Central memory CD8-positive, alpha-beta T cell (primary cell): ENCODE data around the gene TM4SF5.

Experiments
- ATAC-seq: fragments of 150-1000 bp; cut with Tn5 transposase; replicated peaks from 2 replicates; pipeline ENCODE4 v1.10.0; 2022; ENCODE audit warnings: mild to moderate bottlenecking, moderate FRiP score, moderate number of reproducible peaks; ENCODE audit not compliant: poor library complexity, severe bottlenecking; ENCODE audit errors: extremely low read depth
- DNase-seq, 2 donors: peaks; one replicate each; pipeline ENCODE4 v3.0.0; 2021; ENCODE audit warnings: low spot score in 2 of 2
- H3K27ac Mint-ChIP-seq: one replicate; pipeline ENCODE4 v1.8.0; 2022; ENCODE audit warnings: low read depth, mild to moderate bottlenecking, moderate library complexity, mixed read lengths
- H3K27me3 Mint-ChIP-seq: one replicate; pipeline ENCODE4 v1.8.0; 2022; ENCODE audit warnings: mixed read lengths
- H3K36me3 Mint-ChIP-seq: one replicate; pipeline ENCODE4 v1.8.0; 2022; ENCODE audit warnings: mild to moderate bottlenecking, moderate library complexity, mixed read lengths; ENCODE audit not compliant: insufficient read depth
- H3K4me1 Mint-ChIP-seq: one replicate; pipeline ENCODE4 v1.8.0; 2022; ENCODE audit warnings: mixed read lengths
- H3K4me3 Mint-ChIP-seq: one replicate; pipeline ENCODE4 v1.8.0; 2022; ENCODE audit warnings: mild to moderate bottlenecking, moderate library complexity, mixed read lengths
- H3K9me3 Mint-ChIP-seq: one replicate; pipeline ENCODE4 v1.8.0; 2022; ENCODE audit warnings: mixed read lengths

The TM4SF5 gene, protein sequence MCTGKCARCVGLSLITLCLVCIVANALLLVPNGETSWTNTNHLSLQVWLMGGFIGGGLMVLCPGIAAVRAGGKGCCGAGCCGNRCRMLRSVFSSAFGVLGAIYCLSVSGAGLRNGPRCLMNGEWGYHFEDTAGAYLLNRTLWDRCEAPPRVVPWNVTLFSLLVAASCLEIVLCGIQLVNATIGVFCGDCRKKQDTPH

DNA sequence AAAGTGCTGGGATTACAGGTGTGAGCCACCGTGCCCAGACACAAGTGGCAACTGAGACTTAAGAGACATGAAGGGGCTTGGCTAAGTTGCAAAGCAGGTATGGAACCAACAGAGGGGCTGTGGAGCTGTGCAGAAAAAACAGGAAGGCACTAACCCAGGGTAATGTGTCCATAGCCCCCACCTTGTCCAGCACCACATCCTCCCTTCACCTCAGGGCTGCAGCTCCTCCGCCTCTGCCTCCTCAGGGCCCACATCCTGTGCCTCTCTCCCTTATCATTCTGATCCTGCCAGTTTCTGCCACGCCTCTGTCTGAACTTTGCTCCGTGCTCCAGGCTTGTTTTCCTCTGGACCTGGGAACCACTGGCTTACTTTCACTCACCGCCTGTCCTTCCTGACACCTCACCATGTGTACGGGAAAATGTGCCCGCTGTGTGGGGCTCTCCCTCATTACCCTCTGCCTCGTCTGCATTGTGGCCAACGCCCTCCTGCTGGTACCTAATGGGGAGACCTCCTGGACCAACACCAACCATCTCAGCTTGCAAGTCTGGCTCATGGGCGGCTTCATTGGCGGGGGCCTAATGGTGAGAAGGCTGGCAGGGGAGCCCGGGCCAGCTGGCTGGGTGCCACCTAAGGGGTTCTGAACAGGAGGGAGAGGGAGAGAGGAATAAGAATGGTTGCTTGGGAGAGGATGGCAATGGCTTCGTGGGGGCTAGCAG is at the start of gene TM4SF5:
Gene TM4SF5, plus strand, starts transcription at position 368 of the 716 bp plus-strand sequence. Its CDS starts 37 bp downstream, at position 405.
- no peak within 1 kb of the TSS for H3K4me3 Mint-ChIP-seq
- ATAC-seq: no peak
- no peaks in the 10 kb centered on the region for H3K9me3 Mint-ChIP-seq
- H3K27ac Mint-ChIP-seq: no peak within 1 kb of the TSS
- no peaks in the 10 kb centered on the region for H3K36me3 Mint-ChIP-seq
- DNase-seq: no peak
- H3K27me3 Mint-ChIP-seq: peaks cover 14% of the 10 kb centered on the region
- peaks cover 7% of the 10 kb centered on the region for H3K4me1 Mint-ChIP-seq

DNA sequence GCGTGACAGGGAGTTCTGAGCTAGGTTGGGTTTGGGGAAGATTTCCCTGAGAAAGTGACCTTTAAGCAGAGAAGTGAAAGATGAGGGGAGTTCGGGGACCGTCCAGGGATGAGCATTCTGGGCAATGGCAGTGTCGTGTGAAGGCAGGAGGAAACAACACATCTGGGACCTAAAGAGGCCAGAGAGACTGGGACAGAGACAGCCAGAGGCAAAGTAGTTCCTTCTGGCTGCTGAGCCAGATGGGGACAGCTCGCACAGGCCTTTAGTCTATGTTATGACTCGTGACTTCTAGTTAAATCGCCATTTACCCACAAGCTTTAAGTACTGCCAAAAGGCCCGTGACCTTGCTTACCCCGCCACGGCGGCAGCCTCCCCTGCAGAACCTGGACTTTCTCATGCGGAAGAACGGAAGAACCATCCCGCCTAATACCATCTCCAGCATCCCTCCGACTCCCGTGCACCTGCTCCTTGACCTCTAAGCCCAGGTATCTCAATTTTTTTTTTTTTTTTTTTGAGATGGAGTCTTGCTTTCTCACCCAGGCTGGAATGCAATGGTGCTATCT is 48.9 kb upstream of the TM4SF5 start:
- Mint-ChIP-seq H3K9me3 (no peaks in the 10 kb centered on the region), H3K27me3 (no peaks in the 10 kb centered on the region), H3K36me3 (peaks cover 39% of the 10 kb centered on the region), H3K4me3 (no peak overlapping the region), H3K27ac (no peak overlapping the region), H3K4me1 (peaks cover 26% of the 10 kb centered on the region)
- ATAC-seq (no peak), DNase-seq (no peak)

DNA sequence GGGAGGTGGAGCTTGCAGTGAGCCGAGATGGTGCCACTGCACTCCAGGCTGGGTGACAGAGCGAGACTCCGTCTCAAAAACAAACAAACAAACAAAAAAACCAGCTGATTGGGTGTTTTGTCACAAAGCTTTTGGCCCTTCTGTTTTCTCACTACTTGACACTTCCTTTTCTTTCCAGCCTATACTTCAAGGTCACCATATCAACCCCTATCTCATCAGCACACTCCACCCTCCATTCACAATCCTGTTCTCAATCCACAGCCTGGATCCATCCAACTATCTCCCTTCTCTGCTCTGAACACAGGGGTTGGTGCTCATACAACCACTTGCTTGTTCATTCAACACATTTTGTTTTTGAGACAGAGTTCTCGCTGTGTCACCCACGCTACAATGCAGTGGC is 47.0 kb upstream of the TM4SF5 start:
- H3K4me1 Mint-ChIP-seq: peaks cover 21% of the 10 kb centered on the region
- H3K27ac Mint-ChIP-seq: no peak overlapping the region
- H3K4me3 Mint-ChIP-seq: no peak overlapping the region
- H3K36me3 Mint-ChIP-seq: peaks cover 21% of the 10 kb centered on the region
- no peaks in the 10 kb centered on the region for H3K27me3 Mint-ChIP-seq
- ATAC-seq (no peak), DNase-seq (no peak)
- H3K9me3 Mint-ChIP-seq: no peaks in the 10 kb centered on the region

DNA sequence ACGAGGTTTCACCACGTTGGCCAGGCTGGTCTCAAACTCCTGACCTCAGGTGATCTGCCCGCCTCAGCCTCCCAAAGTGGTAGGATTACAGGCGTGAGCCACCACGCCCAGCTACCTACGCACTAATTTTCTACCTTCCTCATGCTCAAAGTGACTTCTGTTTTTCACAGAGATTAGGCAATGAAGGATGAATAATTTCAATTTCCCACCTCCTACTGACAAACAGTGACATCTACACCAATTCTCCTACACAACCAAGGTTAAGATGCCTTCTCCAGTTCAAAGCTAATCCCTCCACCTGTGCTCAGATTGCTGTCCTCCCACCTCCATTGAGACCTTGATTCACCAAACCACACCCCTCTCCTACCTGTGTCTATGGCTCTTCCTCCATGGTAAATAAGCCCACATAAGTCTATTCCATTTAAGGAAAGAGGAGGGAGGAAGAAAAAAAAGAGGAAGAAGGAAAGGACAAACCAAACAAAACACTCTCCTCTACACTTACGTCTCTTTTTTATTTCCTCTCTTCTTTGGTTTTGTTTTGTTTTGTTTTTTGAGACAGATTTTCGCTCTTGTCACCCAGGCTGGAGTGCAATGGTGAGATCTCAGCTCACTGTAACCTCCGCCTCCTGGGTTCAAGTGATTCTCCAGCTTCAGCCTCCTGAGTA is 45.9 kb upstream of the TM4SF5 start:
- Mint-ChIP-seq H3K36me3 (peaks cover 15% of the 10 kb centered on the region), H3K9me3 (no peaks in the 10 kb centered on the region), H3K27ac (no peak overlapping the region), H3K4me3 (no peak overlapping the region), H3K4me1 (peaks cover 25% of the 10 kb centered on the region), H3K27me3 (no peaks in the 10 kb centered on the region)
- DNase-seq: no peak
- ATAC-seq: no peak

DNA sequence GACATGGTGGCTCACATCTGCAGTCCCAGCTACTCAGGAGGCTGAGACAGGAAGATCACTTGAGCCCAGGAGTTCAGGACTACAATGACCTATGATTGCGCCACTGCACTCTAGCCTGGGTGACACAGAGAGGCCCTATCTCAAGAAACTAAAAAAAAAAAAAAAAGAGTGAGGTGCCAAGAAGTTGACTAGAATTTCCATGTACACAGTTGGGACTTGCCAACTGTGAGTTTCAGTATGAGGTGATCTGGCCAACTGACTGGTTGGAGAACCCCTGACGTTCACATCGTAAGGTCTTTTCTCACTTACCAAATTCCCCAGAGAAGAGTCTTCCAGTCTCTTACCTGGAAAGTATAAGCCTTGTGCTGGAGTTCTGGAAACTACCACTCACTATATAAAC is 43.6 kb upstream of the TM4SF5 start:
- peaks cover 20% of the 10 kb centered on the region for H3K4me1 Mint-ChIP-seq
- no peaks in the 10 kb centered on the region for H3K9me3 Mint-ChIP-seq
- H3K27ac Mint-ChIP-seq: no peak overlapping the region
- peaks cover 10% of the 10 kb centered on the region for H3K36me3 Mint-ChIP-seq
- ATAC-seq (no peak), DNase-seq (no peak)
- no peak overlapping the region for H3K4me3 Mint-ChIP-seq
- H3K27me3 Mint-ChIP-seq: no peaks in the 10 kb centered on the region

DNA sequence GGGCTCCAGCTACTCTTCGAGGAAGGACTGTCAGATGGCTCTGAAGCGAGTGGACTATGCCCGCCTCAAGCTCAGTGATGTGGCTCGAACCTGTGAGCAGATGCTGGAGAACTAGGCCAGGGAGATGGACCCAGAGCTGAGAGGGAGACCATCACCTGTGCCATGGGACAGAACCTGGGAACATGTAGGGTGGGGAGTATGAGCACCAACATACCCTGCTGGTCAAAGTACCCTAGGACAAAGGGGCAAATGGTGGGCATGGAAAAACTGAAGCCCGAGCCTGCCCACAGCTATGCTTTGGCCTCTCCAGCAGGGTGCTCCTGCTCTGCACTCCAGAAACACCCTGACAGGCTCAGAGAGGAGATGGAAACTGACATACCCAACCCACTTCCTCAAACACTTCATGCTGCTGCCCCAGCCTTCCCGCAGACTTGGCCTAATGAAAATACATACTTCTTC is 38.6 kb upstream of the TM4SF5 start:
- ATAC-seq: no peak
- Mint-ChIP-seq H3K27ac (no peak overlapping the region), H3K9me3 (no peaks in the 10 kb centered on the region), H3K4me3 (peak overlapping the region; percentile 7), H3K4me1 (peaks cover 18% of the 10 kb centered on the region), H3K27me3 (no peaks in the 10 kb centered on the region), H3K36me3 (peaks cover 12% of the 10 kb centered on the region)
- DNase-seq: no peak

DNA sequence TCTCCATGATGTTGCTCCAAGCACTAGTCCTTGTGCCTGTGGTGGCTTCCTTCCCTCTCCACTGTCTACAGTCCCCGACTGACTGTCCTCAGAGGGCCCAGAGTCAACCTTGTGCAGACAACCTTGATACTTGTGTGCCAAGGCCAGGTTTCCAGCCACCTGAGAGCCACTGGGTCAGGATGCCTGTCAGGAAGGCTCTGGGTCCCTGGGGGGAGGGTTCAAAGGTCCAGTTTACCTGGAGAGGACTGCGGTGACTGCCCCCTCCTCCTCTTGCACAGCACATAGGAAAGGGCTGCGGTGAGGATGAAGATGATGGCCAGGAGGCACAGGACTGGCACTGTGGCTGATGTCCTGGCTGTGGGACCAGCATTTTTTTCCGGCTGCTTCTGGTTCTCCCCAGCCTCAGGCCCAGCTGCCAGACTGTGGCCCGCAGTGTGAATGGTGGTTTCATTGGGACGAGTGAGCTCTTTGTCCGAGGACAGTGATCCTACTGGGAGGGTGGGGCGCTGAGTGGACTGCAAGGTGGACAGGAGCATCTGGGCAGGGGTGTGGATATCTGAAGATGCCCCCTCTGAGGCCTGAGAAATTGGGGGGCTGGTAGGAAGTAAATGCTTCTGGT is 36.7 kb upstream of the TM4SF5 start:
- no peak overlapping the region for H3K4me3 Mint-ChIP-seq
- H3K27me3 Mint-ChIP-seq: peaks cover 2% of the 10 kb centered on the region
- no peaks in the 10 kb centered on the region for H3K9me3 Mint-ChIP-seq
- H3K27ac Mint-ChIP-seq: no peak overlapping the region
- H3K36me3 Mint-ChIP-seq: peaks cover 14% of the 10 kb centered on the region
- ATAC-seq (no peak), DNase-seq (no peak)
- H3K4me1 Mint-ChIP-seq: peaks cover 32% of the 10 kb centered on the region

DNA sequence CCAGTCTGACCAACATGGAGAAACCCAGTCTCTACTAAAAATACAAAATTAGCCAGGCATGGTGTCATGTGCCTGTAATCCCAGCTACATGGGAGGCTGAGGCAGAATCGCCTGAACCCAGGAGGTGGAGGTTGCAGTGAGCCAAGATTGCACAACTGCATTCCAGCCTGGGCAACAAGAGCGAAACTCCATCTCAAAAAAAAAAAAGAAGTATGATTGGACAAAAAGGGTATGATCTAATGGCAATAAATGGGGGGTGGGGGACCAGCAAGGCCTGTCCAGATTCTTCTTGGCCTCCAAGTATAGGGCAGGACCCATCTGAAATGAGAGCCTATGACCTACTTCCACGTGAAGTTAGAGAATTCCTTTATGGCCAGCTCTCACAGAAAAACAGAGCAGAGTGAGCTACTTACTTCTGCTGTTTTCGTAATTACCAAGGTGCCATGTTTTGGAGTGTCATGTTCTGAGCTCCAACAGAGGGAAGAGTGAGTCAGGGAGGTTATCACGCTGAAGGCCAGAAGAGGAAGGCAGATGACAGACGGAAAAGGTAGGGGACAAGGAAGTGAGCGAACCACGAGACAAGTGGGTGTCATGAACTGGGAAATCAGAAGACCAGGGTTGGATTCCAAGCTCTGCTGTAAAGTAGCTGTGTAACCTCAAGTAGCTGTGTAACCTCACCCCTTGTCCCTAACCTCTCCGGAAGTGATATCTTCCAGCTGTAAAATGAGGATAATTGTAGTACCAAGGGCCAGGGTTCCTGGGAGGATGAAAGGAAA is 35.6 kb upstream of the TM4SF5 start:
- Mint-ChIP-seq H3K9me3 (no peaks in the 10 kb centered on the region), H3K4me3 (no peak overlapping the region), H3K4me1 (peaks cover 30% of the 10 kb centered on the region), H3K27ac (peak overlapping the region; percentile 33), H3K27me3 (peaks cover 13% of the 10 kb centered on the region), H3K36me3 (peaks cover 12% of the 10 kb centered on the region)
- ATAC-seq (no peak), DNase-seq (no peak)

DNA sequence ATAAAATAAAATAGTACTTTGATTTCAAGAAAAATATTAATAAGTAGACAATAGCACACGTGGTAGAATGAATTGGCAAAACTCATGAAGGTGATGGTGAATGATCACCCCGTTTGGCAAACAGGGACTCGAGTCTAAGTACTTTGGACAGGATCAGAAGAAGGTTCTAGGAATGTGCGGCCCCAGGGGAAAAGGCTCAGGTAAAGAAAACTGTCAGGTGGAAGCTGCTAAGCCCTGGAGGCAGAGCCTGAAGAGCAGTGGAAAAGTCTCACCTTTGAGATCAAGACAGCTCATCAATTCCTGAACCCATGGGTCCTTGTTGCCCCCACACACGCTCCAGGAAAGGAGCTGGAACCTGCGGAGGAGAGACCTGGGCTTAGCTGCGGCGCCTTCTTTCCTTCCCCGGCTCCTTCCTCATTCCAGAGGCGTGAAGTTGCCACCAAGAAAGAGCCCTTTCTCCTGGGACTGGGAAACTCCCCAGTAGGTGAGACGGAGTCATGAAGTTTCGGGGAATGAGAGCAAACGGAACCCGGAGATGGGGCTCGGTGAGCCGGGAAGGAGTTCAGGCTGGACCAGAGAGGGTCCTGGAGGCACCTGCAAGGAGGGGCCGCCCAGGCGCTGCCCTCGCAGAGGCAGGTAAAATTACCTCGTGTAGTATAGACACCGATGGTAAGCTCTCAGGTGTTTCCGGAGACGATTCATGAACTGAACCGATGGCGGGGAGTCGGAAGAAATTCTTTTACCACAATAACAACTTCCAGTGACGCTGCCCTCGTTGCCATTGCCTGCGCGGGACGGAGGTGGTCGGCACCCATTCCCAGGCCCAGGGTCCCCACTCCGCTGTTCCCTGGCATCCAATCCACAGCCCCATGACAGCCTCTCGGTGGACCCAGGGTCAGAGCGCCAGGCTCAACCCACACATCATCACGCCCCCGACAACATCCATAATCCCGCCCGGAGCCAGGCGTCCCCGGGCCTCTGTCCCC is 33.3 kb upstream of the TM4SF5 start:
- peak overlapping the region; percentile 78 for H3K4me3 Mint-ChIP-seq
- ATAC-seq (peak; percentile 45), DNase-seq (no peak)
- peaks cover 37% of the 10 kb centered on the region for H3K27me3 Mint-ChIP-seq
- H3K4me1 Mint-ChIP-seq: peaks cover 23% of the 10 kb centered on the region
- H3K9me3 Mint-ChIP-seq: no peaks in the 10 kb centered on the region
- H3K36me3 Mint-ChIP-seq: peaks cover 8% of the 10 kb centered on the region
- H3K27ac Mint-ChIP-seq: peak overlapping the region; percentile 84

DNA sequence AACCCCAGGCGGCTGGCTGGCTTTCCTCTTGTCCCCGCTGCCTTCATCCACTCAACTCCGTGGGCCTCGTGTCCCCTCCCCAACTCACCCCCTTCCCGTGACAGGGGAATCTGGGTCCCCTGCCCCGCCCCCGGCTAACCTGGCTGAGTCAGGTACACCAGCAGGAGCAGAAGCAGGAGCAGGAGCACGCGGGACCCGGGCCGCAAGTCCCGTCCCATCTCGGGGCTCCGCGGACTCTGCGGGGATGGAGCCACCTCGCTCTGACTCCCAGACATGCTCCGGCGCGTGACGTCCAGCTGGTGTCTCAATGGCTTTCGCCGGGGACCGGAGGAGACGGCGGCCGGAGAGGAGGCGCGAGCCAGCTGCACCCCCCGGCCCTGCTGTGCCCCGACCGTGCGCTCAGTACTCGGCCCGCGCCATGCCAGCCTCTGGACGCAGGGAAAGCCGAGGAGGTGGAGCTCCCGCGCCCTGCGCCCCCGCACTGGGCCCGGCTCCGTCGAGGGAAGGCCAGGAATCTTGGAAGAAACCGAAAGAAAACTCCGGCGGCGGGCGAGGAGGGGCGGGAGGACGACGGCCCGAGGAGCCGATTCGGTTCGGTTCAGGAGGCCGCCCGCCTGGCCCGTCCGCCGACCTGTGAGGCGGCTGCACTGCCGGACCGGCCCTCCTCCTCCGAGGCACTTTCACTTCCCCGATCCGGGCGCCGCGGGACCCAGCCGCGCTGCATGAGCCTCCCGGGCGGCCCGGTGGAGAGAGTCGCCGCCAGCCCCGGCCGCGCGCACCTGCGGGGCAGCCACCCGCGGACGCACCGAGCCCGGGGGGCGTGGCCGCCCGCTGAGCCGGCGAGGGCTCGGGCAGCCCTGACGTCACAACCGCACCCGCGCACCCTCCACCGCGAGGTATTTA is 32.3 kb upstream of the TM4SF5 start, which contains the start of the genes CXCL16 and ZMYND15:
Gene CXCL16, minus strand, starts transcription at position 807 of the 903 bp plus-strand sequence. Its CDS starts 589 bp downstream, at position 218.
Gene ZMYND15, plus strand, starts transcription at position 712 of the 903 bp plus-strand sequence. CDS start 716 bp downstream, outside the sequence.
- H3K9me3 Mint-ChIP-seq: no peaks in the 10 kb centered on the region
- H3K27me3 Mint-ChIP-seq: peaks cover 46% of the 10 kb centered on the region
- H3K4me1 Mint-ChIP-seq: peaks cover 20% of the 10 kb centered on the region
- H3K4me3 Mint-ChIP-seq: peak within 1 kb of the TSS; percentile 92
- DNase-seq (peak; percentile 39 to 50), ATAC-seq (peak; percentile 58)
- peak within 1 kb of the TSS; percentile 84 for H3K27ac Mint-ChIP-seq
- peaks cover 10% of the 10 kb centered on the region for H3K36me3 Mint-ChIP-seq
